ENCODE data around the gene KMT2C.
"Not testable (repeated sequence)": the region's sequence is repeated elsewhere in the genome, so short reads cannot be mapped to it uniquely, and the experiment has no call there.

The KMT2C gene

GRCh38 chr7:152376716-152377484, 58.9 kb downstream of the KMT2C start:
- H3K4me3 ChIP-seq (ENCODE audit: low read depth, low read length, poor library complexity, severe bottlenecking); H3K4me1 ChIP-seq (ENCODE audit: insufficient read depth, low read length, severe bottlenecking); H3K27ac ChIP-seq (ENCODE audit: low read depth, low read length, poor library complexity, severe bottlenecking); H3F3A ChIP-seq (ENCODE audit: insufficient read depth, low read length); H3K27me3 ChIP-seq (ENCODE audit: insufficient read depth, low read length); H3K36me3 ChIP-seq (ENCODE audit: insufficient read depth, low read length); H3K9me2 ChIP-seq (ENCODE audit: low read depth, low read length); H3K9ac ChIP-seq (ENCODE audit: low read length); H2AFZ ChIP-seq (ENCODE audit: low read length); H4K20me1 ChIP-seq (ENCODE audit: insufficient read depth, low read length); H3K4me2 ChIP-seq (ENCODE audit: low read length): not testable (repeated sequence)
- Histone ChIP-seq H3K79me2 (ENCODE audit: insufficient read depth, low read length) (peaks cover 98% of the 10 kb centered on the region), H3K9me3 (ENCODE audit: low read length) (peaks cover 10% of the 10 kb centered on the region; the same call in 1 of the 2 replicates)

DNA sequence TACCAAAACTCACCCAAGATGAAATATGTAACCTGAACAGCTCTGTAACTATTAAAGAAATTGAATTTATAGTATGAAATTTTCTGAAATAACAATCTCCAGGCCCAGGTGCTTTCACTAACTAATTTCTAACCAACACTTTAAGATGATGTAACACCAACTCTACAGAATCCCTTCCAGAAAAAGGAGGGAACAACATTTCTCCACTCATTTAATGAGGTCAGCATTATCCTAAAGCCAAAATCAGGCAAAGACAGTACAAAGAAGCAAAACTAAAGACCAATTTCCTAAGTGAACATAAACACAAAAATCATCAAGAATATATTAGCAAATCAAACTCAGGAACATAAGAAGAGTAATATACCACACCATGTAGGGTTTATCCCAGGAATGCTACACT, 65.5 kb downstream of the KMT2C start:
- no peaks in the 10 kb centered on the region for H3K9me2 ChIP-seq (ENCODE audit: low read depth, low read length)
- H3K4me1 ChIP-seq (ENCODE audit: insufficient read depth, low read length, severe bottlenecking), result peaks cover 4% of the 10 kb centered on the region
- no peaks in the 10 kb centered on the region for H3K27me3 ChIP-seq (ENCODE audit: insufficient read depth, low read length)
- no peak overlapping the region for H3K4me3 ChIP-seq (ENCODE audit: low read depth, low read length, poor library complexity, severe bottlenecking)
- H4K20me1 ChIP-seq (ENCODE audit: insufficient read depth, low read length), result 0 out of 2 replicates have a peak, but pooled peaks cover 3% of the 10 kb centered on the region
- H3F3A ChIP-seq (ENCODE audit: insufficient read depth, low read length), result no peaks in the 10 kb centered on the region
- no peak overlapping the region for H2AFZ ChIP-seq (ENCODE audit: low read length)
- H3K4me2 ChIP-seq (ENCODE audit: low read length), result no peak overlapping the region
- peaks cover 10% of the 10 kb centered on the region; the same call in 1 of the 2 replicates for H3K9me3 ChIP-seq (ENCODE audit: low read length)
- H3K36me3 ChIP-seq (ENCODE audit: insufficient read depth, low read length), result peaks cover 20% of the 10 kb centered on the region
- H3K27ac ChIP-seq (ENCODE audit: low read depth, low read length, poor library complexity, severe bottlenecking), result no peak overlapping the region
- H3K79me2 ChIP-seq (ENCODE audit: insufficient read depth, low read length), result peaks cover 100% of the 10 kb centered on the region
- no peak for TF ChIP-seq CTCF (IDR thresholded peaks at IDR 0.05; ENCODE audit: low read length)
- no peak for TF ChIP-seq EZH2 (IDR thresholded peaks at IDR 0.05; ENCODE audit: borderline replicate concordance, low read length)
- no peak overlapping the region for H3K9ac ChIP-seq (ENCODE audit: low read length)

DNA sequence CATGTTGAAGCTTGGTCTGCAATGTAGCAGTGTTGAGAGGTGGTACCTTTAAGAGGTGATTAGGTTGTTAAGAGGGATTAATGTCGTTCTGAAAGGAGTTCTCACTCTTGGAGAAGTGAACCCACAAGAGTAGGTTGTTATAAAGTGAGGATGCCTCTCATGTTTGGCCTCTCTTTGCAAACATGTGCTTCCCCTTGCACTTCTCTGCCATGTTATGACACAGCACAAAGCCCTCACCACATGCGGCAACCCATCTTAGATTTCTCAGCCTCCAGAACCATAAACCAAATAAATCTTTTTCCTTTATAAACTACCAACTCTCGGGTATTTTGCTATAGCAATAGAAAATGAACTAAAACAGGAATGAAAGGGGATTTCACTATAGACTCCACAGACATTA, 66.3 kb downstream of the KMT2C start:
- no peak overlapping the region for H3K27ac ChIP-seq (ENCODE audit: low read depth, low read length, poor library complexity, severe bottlenecking)
- H3K9ac ChIP-seq (ENCODE audit: low read length), result no peak overlapping the region
- H3K27me3 ChIP-seq (ENCODE audit: insufficient read depth, low read length), result no peaks in the 10 kb centered on the region
- H3K36me3 ChIP-seq (ENCODE audit: insufficient read depth, low read length), result peaks cover 20% of the 10 kb centered on the region
- H3K9me2 ChIP-seq (ENCODE audit: low read depth, low read length), result no peaks in the 10 kb centered on the region
- TF ChIP-seq EZH2 (IDR thresholded peaks at IDR 0.05; ENCODE audit: borderline replicate concordance, low read length) (no peak), CTCF (IDR thresholded peaks at IDR 0.05; ENCODE audit: low read length) (no peak)
- no peak overlapping the region for H2AFZ ChIP-seq (ENCODE audit: low read length)
- 0 out of 2 replicates have a peak, but pooled peaks cover 3% of the 10 kb centered on the region for H4K20me1 ChIP-seq (ENCODE audit: insufficient read depth, low read length)
- H3K79me2 ChIP-seq (ENCODE audit: insufficient read depth, low read length), result peaks cover 100% of the 10 kb centered on the region
- peaks cover 4% of the 10 kb centered on the region for H3K4me1 ChIP-seq (ENCODE audit: insufficient read depth, low read length, severe bottlenecking)
- no peaks in the 10 kb centered on the region for H3F3A ChIP-seq (ENCODE audit: insufficient read depth, low read length)
- peaks cover 10% of the 10 kb centered on the region; the same call in 1 of the 2 replicates for H3K9me3 ChIP-seq (ENCODE audit: low read length)
- no peak overlapping the region for H3K4me2 ChIP-seq (ENCODE audit: low read length)
- no peak overlapping the region for H3K4me3 ChIP-seq (ENCODE audit: low read depth, low read length, poor library complexity, severe bottlenecking)

DNA sequence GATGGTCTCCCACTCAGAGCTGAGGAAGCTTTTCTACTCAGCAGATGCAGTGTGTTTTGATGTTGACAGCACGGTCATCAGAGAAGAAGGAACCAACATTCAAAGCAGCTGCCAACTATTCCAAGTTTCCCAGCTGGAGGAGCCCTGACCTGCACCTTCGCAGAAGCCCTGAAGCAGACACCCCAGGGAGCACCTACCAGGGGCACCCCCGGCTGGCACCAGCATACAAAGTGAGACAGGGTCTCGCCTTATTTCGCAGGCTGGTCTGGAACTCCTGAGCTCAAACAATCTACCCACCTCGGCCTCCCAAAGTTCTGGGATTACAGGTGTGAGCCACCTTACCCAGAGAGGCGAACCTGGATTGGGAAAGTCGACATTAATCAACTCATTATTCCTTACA, 68.6 kb downstream of the KMT2C start:
- H2AFZ ChIP-seq (ENCODE audit: low read length), result no peak overlapping the region

More for the DNA sequence above, 68.6 kb downstream of the KMT2C start:
- no peaks in the 10 kb centered on the region for H3K9me3 ChIP-seq (ENCODE audit: low read length)
- no peaks in the 10 kb centered on the region for H3K9me2 ChIP-seq (ENCODE audit: low read depth, low read length)
- no peak overlapping the region for H3K4me2 ChIP-seq (ENCODE audit: low read length)
- peaks cover 100% of the 10 kb centered on the region for H3K79me2 ChIP-seq (ENCODE audit: insufficient read depth, low read length)
- 0 out of 2 replicates have a peak, but pooled peaks cover 3% of the 10 kb centered on the region for H4K20me1 ChIP-seq (ENCODE audit: insufficient read depth, low read length)
- H3F3A ChIP-seq (ENCODE audit: insufficient read depth, low read length), result no peaks in the 10 kb centered on the region
- H3K27me3 ChIP-seq (ENCODE audit: insufficient read depth, low read length), result no peaks in the 10 kb centered on the region
- H3K4me3 ChIP-seq (ENCODE audit: low read depth, low read length, poor library complexity, severe bottlenecking), result no peak overlapping the region
- H3K36me3 ChIP-seq (ENCODE audit: insufficient read depth, low read length), result peaks cover 20% of the 10 kb centered on the region
- H3K4me1 ChIP-seq (ENCODE audit: insufficient read depth, low read length, severe bottlenecking), result peaks cover 24% of the 10 kb centered on the region
- no peak overlapping the region for H3K27ac ChIP-seq (ENCODE audit: low read depth, low read length, poor library complexity, severe bottlenecking)
- TF ChIP-seq CTCF (IDR thresholded peaks at IDR 0.05; ENCODE audit: low read length), result no peak
- no peak for TF ChIP-seq EZH2 (IDR thresholded peaks at IDR 0.05; ENCODE audit: borderline replicate concordance, low read length)
- H3K9ac ChIP-seq (ENCODE audit: low read length), result no peak overlapping the region
